ENCODE measurements around the gene LCNL1. TPM values are rescaled to one million over a fixed set of nuclear protein-coding genes. Genes with fewer than 3 reads are reported as not detected.

LCNL1 gene
- total RNA-seq, 1 donor from 2014 or later = 11.7 TPM

DNA sequence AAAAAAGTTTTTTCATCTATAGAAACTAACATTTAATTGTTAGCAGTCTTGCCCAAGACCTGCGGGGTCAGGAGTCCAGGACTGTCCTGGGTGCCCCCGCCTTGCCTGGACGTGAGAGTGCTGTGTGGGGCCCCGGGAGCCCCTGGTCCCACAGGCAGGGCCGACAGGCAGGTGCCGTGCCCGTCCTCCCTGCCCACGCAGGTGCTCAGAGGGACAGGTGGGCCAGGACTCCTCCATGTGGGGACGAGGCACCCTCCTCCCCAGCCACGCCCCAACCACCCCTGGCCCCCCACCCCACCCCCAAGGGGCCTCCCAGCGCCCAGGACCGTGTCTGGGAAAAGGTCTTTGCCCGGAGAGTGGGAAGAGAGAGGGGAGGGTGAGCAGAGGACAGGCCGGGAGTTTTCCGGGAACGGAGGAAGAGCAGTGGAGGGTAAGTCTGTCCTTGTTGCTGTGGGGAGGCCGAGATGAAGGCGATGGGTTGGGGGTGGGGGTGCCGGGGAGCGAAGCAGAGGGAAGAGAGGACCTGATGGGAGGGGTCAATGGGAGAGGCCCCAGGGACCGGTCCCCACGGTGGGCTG is 33.5 kb upstream of the LCNL1 start:
- DNase-seq = no peak

GRCh38 chr9:136949817-136950655 is 32.8 kb upstream of the LCNL1 start:
- Histone ChIP-seq H3K27me3 (ENCODE audit: low read depth) (no peaks in the 10 kb centered on the region), H3K36me3 (no peaks in the 10 kb centered on the region), H3K4me1 (peaks cover 61% of the 10 kb centered on the region), H3K4me3 (peak overlapping the region; percentile 79), H3K27ac (replicated peaks) (peak overlapping the region; percentile 94), H3K9me3 (replicated peaks) (no peaks in the 10 kb centered on the region)
- DNase-seq = peak; percentile 97
- intact Hi-C loops (cut with micrococcal nuclease) = no loop called here
- TF ChIP-seq, protein P1, sequence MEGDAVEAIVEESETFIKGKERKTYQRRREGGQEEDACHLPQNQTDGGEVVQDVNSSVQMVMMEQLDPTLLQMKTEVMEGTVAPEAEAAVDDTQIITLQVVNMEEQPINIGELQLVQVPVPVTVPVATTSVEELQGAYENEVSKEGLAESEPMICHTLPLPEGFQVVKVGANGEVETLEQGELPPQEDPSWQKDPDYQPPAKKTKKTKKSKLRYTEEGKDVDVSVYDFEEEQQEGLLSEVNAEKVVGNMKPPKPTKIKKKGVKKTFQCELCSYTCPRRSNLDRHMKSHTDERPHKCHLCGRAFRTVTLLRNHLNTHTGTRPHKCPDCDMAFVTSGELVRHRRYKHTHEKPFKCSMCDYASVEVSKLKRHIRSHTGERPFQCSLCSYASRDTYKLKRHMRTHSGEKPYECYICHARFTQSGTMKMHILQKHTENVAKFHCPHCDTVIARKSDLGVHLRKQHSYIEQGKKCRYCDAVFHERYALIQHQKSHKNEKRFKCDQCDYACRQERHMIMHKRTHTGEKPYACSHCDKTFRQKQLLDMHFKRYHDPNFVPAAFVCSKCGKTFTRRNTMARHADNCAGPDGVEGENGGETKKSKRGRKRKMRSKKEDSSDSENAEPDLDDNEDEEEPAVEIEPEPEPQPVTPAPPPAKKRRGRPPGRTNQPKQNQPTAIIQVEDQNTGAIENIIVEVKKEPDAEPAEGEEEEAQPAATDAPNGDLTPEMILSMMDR (IDR thresholded peaks at IDR 0.05; ENCODE audit: borderline replicate concordance) = peak; percentile 46

More for the DNA sequence above, 33.5 kb upstream of the LCNL1 start:
- TF ChIP-seq, protein P1 (IDR thresholded peaks at IDR 0.05; ENCODE audit: borderline replicate concordance) = no peak
- Histone ChIP-seq H3K27me3 (ENCODE audit: low read depth) (no peaks in the 10 kb centered on the region), H3K36me3 (no peaks in the 10 kb centered on the region), H3K4me3 (peak overlapping the region; percentile 79), H3K27ac (replicated peaks) (peak overlapping the region; percentile 94), H3K4me1 (peaks cover 64% of the 10 kb centered on the region), H3K9me3 (replicated peaks) (no peaks in the 10 kb centered on the region)
- intact Hi-C loops (cut with micrococcal nuclease) = no loop called here

GRCh38 chr9:136950656-136951276 is 32.0 kb upstream of the LCNL1 start:
- TF ChIP-seq, protein P1 (IDR thresholded peaks at IDR 0.05; ENCODE audit: borderline replicate concordance) = no peak
- intact Hi-C loops (cut with micrococcal nuclease) = no loop called here
- Histone ChIP-seq H3K4me3 (peak overlapping the region; percentile 79), H3K27ac (replicated peaks) (peak overlapping the region; percentile 94), H3K9me3 (replicated peaks) (no peaks in the 10 kb centered on the region), H3K36me3 (no peaks in the 10 kb centered on the region), H3K27me3 (ENCODE audit: low read depth) (no peaks in the 10 kb centered on the region), H3K4me1 (peaks cover 59% of the 10 kb centered on the region)
- DNase-seq = no peak

- peak within 1 kb of the TSS; percentile 94 for H3K27ac ChIP-seq (replicated peaks)
- peaks cover 59% of the 10 kb centered on the region for H3K4me1 ChIP-seq
- no peaks in the 10 kb centered on the region for H3K36me3 ChIP-seq
- no peaks in the 10 kb centered on the region for H3K9me3 ChIP-seq (replicated peaks)
- H3K27me3 ChIP-seq (ENCODE audit: low read depth) = no peaks in the 10 kb centered on the region
- no peak for DNase-seq
- TF ChIP-seq, protein P1 (IDR thresholded peaks at IDR 0.05; ENCODE audit: borderline replicate concordance) = no peak
- H3K4me3 ChIP-seq = peak within 1 kb of the TSS; percentile 34
- intact Hi-C loops (cut with micrococcal nuclease) = no loop called here
Measured at GRCh38 chr9:136951541-136952320, 31.1 kb upstream of the LCNL1 start, which contains the start of gene LCN12. LCN12 (plus strand) TSS chr9:136952273; CDS start chr9:136952328, 55 bp downstream.

GRCh38 chr9:136952321-136952850 is 30.4 kb upstream of the LCNL1 start:
- TF ChIP-seq, protein P1 (IDR thresholded peaks at IDR 0.05; ENCODE audit: borderline replicate concordance) = no peak
- H3K36me3 ChIP-seq = no peaks in the 10 kb centered on the region
- H3K4me1 ChIP-seq = peaks cover 52% of the 10 kb centered on the region
- no peak for DNase-seq
- no peaks in the 10 kb centered on the region for H3K27me3 ChIP-seq (ENCODE audit: low read depth)
- no peaks in the 10 kb centered on the region for H3K9me3 ChIP-seq (replicated peaks)
- H3K27ac ChIP-seq (replicated peaks) = peak overlapping the region; percentile 94
- intact Hi-C loops (cut with micrococcal nuclease) = no loop called here
- peak overlapping the region; percentile 34 for H3K4me3 ChIP-seq

All from left ventricle myocardium inferior (tissue), 1 donor.